AG08396 (cell line): ENCODE measurements around the gene ABHD17C.

ENCODE experiments used
- DNase-seq: peaks from one replicate; pipeline ENCODE4 v3.0.0; 2012; ENCODE audit warnings: low spot score, mixed read lengths

ABHD17C gene

GRCh38 chr15:80689716-80690115, 5.4 kb upstream of the ABHD17C start:
- DNase-seq: no peak

GRCh38 chr15:80691575-80691974, 3.5 kb upstream of the ABHD17C start:
- DNase-seq: no peak

GRCh38 chr15:80693682-80694610, 1.2 kb upstream of the ABHD17C start:
- DNase-seq: peak; percentile 38

GRCh38 chr15:80694611-80695098, 455 bp upstream of the ABHD17C start:
- DNase-seq: peak; percentile 55

- DNase-seq: peak; percentile 53
Measured at GRCh38 chr15:80695911-80696661, 976 bp downstream of the ABHD17C start.

- no peak for DNase-seq
Measured at GRCh38 chr15:80697075-80697685, 2.1 kb downstream of the ABHD17C start.

- no peak for DNase-seq
Measured at GRCh38 chr15:80698676-80699075, 3.6 kb downstream of the ABHD17C start.

GRCh38 chr15:80699981-80700380, 4.9 kb downstream of the ABHD17C start:
- DNase-seq: peak; percentile 45

GRCh38 chr15:80701676-80702311, 6.7 kb downstream of the ABHD17C start:
- DNase-seq: no peak

- DNase-seq: no peak
Measured at GRCh38 chr15:80703081-80703480, 8.0 kb downstream of the ABHD17C start.

- no peak for DNase-seq
Measured at GRCh38 chr15:80703965-80704364, 8.9 kb downstream of the ABHD17C start.

GRCh38 chr15:80706161-80706560, 11.1 kb downstream of the ABHD17C start:
- no peak for DNase-seq

- no peak for DNase-seq
Measured at GRCh38 chr15:80709542-80709941, 14.4 kb downstream of the ABHD17C start.

GRCh38 chr15:80710635-80711554, 15.8 kb downstream of the ABHD17C start:
- DNase-seq: no peak

- no peak for DNase-seq
Measured at GRCh38 chr15:80711886-80712285, 16.8 kb downstream of the ABHD17C start.

- DNase-seq: no peak
Measured at GRCh38 chr15:80712956-80713355, 17.8 kb downstream of the ABHD17C start.

- DNase-seq: no peak
Measured at GRCh38 chr15:80721476-80721875, 26.4 kb downstream of the ABHD17C start.

GRCh38 chr15:80722811-80723210, 27.7 kb downstream of the ABHD17C start:
- no peak for DNase-seq

GRCh38 chr15:80727196-80727595, 32.1 kb downstream of the ABHD17C start:
- DNase-seq: peak; percentile 35

- no peak for DNase-seq
Measured at GRCh38 chr15:80727596-80727995, 32.5 kb downstream of the ABHD17C start.

- DNase-seq: no peak
Measured at GRCh38 chr15:80730387-80730786, 35.3 kb downstream of the ABHD17C start.
